ENCODE results near the gene MTCL3.

GRCh38 chr6:127515234-127515793 lies 3.8 kb downstream of the MTCL3 start:
- TF ChIP-seq CTCF (IDR thresholded peaks at IDR 0.05 in 8 of 11, conservative IDR thresholded peaks at IDR 0.05 in 3 of 11), result no peak
- TF ChIP-seq POLR2A (IDR thresholded peaks at IDR 0.05), result no peak
- no peak for TF ChIP-seq POLR2AphosphoS5 (IDR thresholded peaks at IDR 0.05)

Measured in spleen (tissue), 7 donors.